B cell (primary cell): ENCODE results near the gene ADAMTS2. TPM values are rescaled to one million over a fixed set of nuclear protein-coding genes. Genes with fewer than 3 reads are reported as not detected.

Experiments
- ATAC-seq: fragments of 200-7000 bp; cut with Tn5 transposase; one replicate; pipeline ENCODE4 v1.10.0; 2021; ENCODE audit warnings: low read depth, mild to moderate bottlenecking, moderate number of reproducible peaks, moderate library complexity
- CTCF ChIA-PET: fragments of 350-600 bp; sonication (Branson Sonifier 250); formaldehyde crosslinking; loops from one replicate; lab custom pipeline; 2021; ENCODE audit warnings: antibody characterized with exemption, inconsistent platforms; lab: Charles Lee
- POLR2A ChIA-PET: fragments of 350-600 bp; sonication (Branson Sonifier 250); formaldehyde crosslinking; loops from one replicate; lab custom pipeline; 2021; ENCODE audit warnings: antibody characterized with exemption; lab: Charles Lee
- DNase-seq: peaks from one replicate; pipeline ENCODE4 v3.0.0; 2013
- H2AFZ ChIP-seq: 2 replicates; pipeline ENCODE4 v1.6.1; 2012; ENCODE audit warnings: mild to moderate bottlenecking, low read depth, low read length; ENCODE audit not compliant: insufficient read depth, poor library complexity, severe bottlenecking
- H3K27ac ChIP-seq, 2 donors: 1 replicate in 1 of 2; 2 replicates in 1 of 2; pipeline ENCODE4 v1.5.1; 2012 to 2013; ENCODE audit warnings: low read length in 2 of 2, mild to moderate bottlenecking in 2 of 2, moderate library complexity in 1 of 2
- H3K27me3 ChIP-seq, 4 experiments: fragments of 200-600 bp in 1 of 4; sonication (generic) in 1 of 4; replicated peaks in 1 of 4; 1 replicate in 2 of 4; 2 replicates in 2 of 4; pipeline versions ENCODE4 v1.6.1 to v1.7.0; 2013 to 2016; ENCODE audit warnings: low read length in 3 of 4, mild to moderate bottlenecking in 2 of 4, mixed read lengths in 1 of 4, moderate library complexity in 1 of 4; ENCODE audit not compliant: insufficient read depth in 4 of 4, control insufficient read depth in 3 of 4; ENCODE audit errors: control extremely low read depth in 1 of 4
- H3K36me3 ChIP-seq, 2 experiments: replicated peaks in 1 of 2; 1 replicate in 1 of 2; 2 replicates in 1 of 2; pipeline versions ENCODE4 v1.6.1 to v1.7.1; 2013; ENCODE audit warnings: low read length in 1 of 2; ENCODE audit not compliant: insufficient read depth in 2 of 2, control insufficient read depth in 1 of 2; ENCODE audit errors: control extremely low read depth in 1 of 2, extremely low read depth in 1 of 2
- H3K4me1 ChIP-seq, 2 donors: fragments of 200-600 bp in 1 of 2; sonication (generic) in 1 of 2; 1 replicate in 1 of 2; 2 replicates in 1 of 2; pipeline versions ENCODE4 v1.5.1 to v1.6.1; 2013 to 2017; ENCODE audit warnings: low read length in 2 of 2; ENCODE audit not compliant: control insufficient read depth in 2 of 2, insufficient read depth in 2 of 2
- H3K4me2 ChIP-seq: replicated peaks from 2 replicates; pipeline ENCODE3; 2012; ENCODE audit warnings: mild to moderate bottlenecking, low read depth, low read length; ENCODE audit not compliant: poor library complexity, severe bottlenecking
- H3K4me3 ChIP-seq, 5 experiments: fragments of 200-600 bp in 1 of 5; sonication (generic) in 1 of 5; 1 replicate in 3 of 5; 2 replicates in 2 of 5; pipeline versions ENCODE4 v1.5.1 to v1.7.0; 2011 to 2016; ENCODE audit warnings: low read length in 4 of 5, mild to moderate bottlenecking in 4 of 5, low read depth in 2 of 5, control low read depth in 1 of 5, moderate library complexity in 1 of 5; ENCODE audit not compliant: insufficient read depth in 1 of 5; ENCODE audit errors: control extremely low read depth in 1 of 5, extremely low read depth in 1 of 5
- H3K79me2 ChIP-seq: fragments of 200-600 bp; sonication (generic); one replicate; pipeline ENCODE4 v1.6.0; 2016; ENCODE audit warnings: low read length; ENCODE audit not compliant: control insufficient read depth, insufficient read depth
- H3K9ac ChIP-seq: fragments of 200-600 bp; sonication (generic); 2 replicates; pipeline ENCODE4 v1.6.1; 2017; ENCODE audit warnings: mild to moderate bottlenecking, low read length, moderate library complexity
- H3K9me3 ChIP-seq, 3 donors: one replicate each; pipeline versions ENCODE4 v1.6.1 to v1.7.1; 2013; ENCODE audit warnings: low read length in 2 of 3; ENCODE audit not compliant: control insufficient read depth in 2 of 3, insufficient read depth in 1 of 3; ENCODE audit errors: control extremely low read depth in 1 of 3
- H4K20me1 ChIP-seq: 2 replicates; pipeline ENCODE4 v1.6.0; 2012; ENCODE audit warnings: mild to moderate bottlenecking, low read length; ENCODE audit not compliant: insufficient read depth, control insufficient read depth, poor library complexity, severe bottlenecking
- H3K27ac Mint-ChIP-seq: one replicate; pipeline ENCODE4 v1.8.0; 2021; ENCODE audit warnings: mixed read lengths
- H3K27me3 Mint-ChIP-seq: one replicate; pipeline ENCODE4 v1.8.0; 2021; ENCODE audit warnings: mixed read lengths
- H3K4me1 Mint-ChIP-seq: one replicate; pipeline ENCODE4 v1.8.0; 2021; ENCODE audit warnings: mixed read lengths
- H3K4me3 Mint-ChIP-seq: one replicate; pipeline ENCODE4 v1.8.0; 2021; ENCODE audit warnings: mixed read lengths
- H3K9me3 Mint-ChIP-seq: one replicate; pipeline ENCODE4 v1.8.0; 2022; ENCODE audit warnings: mixed read lengths; ENCODE audit not compliant: insufficient read depth
- CTCF ChIP-seq: fragments of 200-600 bp; IDR thresholded peaks from one replicate; pipeline ENCODE4 v1.8.0; 2022; ENCODE audit warnings: antibody characterized with exemption, mild to moderate bottlenecking
- EZH2 ChIP-seq: IDR thresholded peaks from 2 replicates; pipeline ENCODE4 v1.6.1; 2012; ENCODE audit warnings: borderline replicate concordance, low read depth, mild to moderate bottlenecking, moderate library complexity, low read length; ENCODE audit not compliant: insufficient read depth, poor library complexity, severe bottlenecking
- WGBS: methylation state at CpG from one replicate; pipeline ENCODE4 v1.1.5; 2013; ENCODE audit warnings: missing lambda C conversion rate; ENCODE audit not compliant: insufficient coverage; 5-methylcytosine and 5-hydroxymethylcytosine counted together
- intact Hi-C: fragments of 100-400 bp; cut with micrococcal nuclease; formaldehyde crosslinking; loops from one replicate; pipeline ENCODE4 v1.10.0; 2022
- polyA plus RNA-seq: library from polyadenylated mRNA; depleted of rRNA; stranded (reverse); fragments of >200 nt; gene quantifications from 2 replicates; pipeline ENCODE4 v1.2.3, GENCODE V29; 2012
- total RNA-seq, 2 donors: library from RNA; stranded (reverse); fragments of 120-200 nt in 1 of 2; gene quantifications; 1 replicate in 1 of 2; 2 replicates in 1 of 2; pipeline versions ENCODE4 v1.2.3 to v1.2.4, GENCODE V29; 2013 to 2022

ADAMTS2 gene
- total and polyA plus RNA-seq, 2 donors (not counting 1 experiment from before 2014, with no cell fraction given): not detected

- no peak for ATAC-seq
- H3K9me3 Mint-ChIP-seq: no peaks in the 10 kb centered on the region
Observed at GRCh38 chr5:179137016-179137642, 208.1 kb downstream of the ADAMTS2 start.

More at GRCh38 chr5:179137016-179137642, 208.1 kb downstream of the ADAMTS2 start:
- 85% methylated on average over 12 of the region's 13 CpGs for WGBS
- POLR2A ChIA-PET: no interaction called here
- DNase-seq: no peak
- H2AFZ ChIP-seq: no peak overlapping the region
- no peaks in the 10 kb centered on the region for H3K27me3 Mint-ChIP-seq
- no peak overlapping the region for H3K27ac Mint-ChIP-seq
- intact Hi-C loops: no loop called here
- H4K20me1 ChIP-seq: no peaks in the 10 kb centered on the region
- H3K4me1 Mint-ChIP-seq: no peaks in the 10 kb centered on the region
- no peaks in the 10 kb centered on the region for H3K27me3 ChIP-seq
- H3K9ac ChIP-seq: no peak overlapping the region
- H3K79me2 ChIP-seq: no peaks in the 10 kb centered on the region
- H3K4me3 ChIP-seq: no peak overlapping the region
- no peak overlapping the region for H3K4me3 Mint-ChIP-seq
- H3K9me3 ChIP-seq: peaks cover 0 to 18% (median 0%) of the 10 kb centered on the region in 3 donors
- no peaks in the 10 kb centered on the region for H3K4me1 ChIP-seq
- no peak overlapping the region for H3K4me2 ChIP-seq
- H3K27ac ChIP-seq: no peak overlapping the region
- CTCF ChIA-PET: no interaction called here
- H3K36me3 ChIP-seq: no peaks in the 10 kb centered on the region
- TF ChIP-seq EZH2 (no peak), CTCF (no peak)
